RWPE2 (cell line): ENCODE data around the gene LAMA3.

Experiments used
- ATAC-seq: fragments of 200-7000 bp; cut with Tn5 transposase; 3 replicates; pipeline ENCODE4 v1.9.1; 2021; ENCODE audit warnings: low read depth
- DNase-seq: peaks from one replicate; pipeline ENCODE4 v3.0.0-alpha.2; 2020; ENCODE audit warnings: low spot score
- H3K27ac ChIP-seq: fragments of 450-650 bp; 2 replicates; pipeline ENCODE4 v1.5.1; 2017; ENCODE audit warnings: mild to moderate bottlenecking; ENCODE audit not compliant: poor library complexity, severe bottlenecking
- H3K27me3 ChIP-seq: fragments of 250-450 bp; sonication (Bioruptor Pico); 2 replicates; pipeline ENCODE4 v1.5.1; 2021; ENCODE audit warnings: mild to moderate bottlenecking, moderate library complexity; ENCODE audit not compliant: insufficient read depth, poor library complexity, severe bottlenecking
- H3K36me3 ChIP-seq: fragments of 250-450 bp; sonication (Bioruptor Pico); 2 replicates; pipeline ENCODE4 v1.5.1; 2020; ENCODE audit warnings: low read depth, mild to moderate bottlenecking, moderate library complexity
- H3K4me1 ChIP-seq: fragments of 250-450 bp; sonication (Bioruptor Pico); 2 replicates; pipeline ENCODE4 v1.5.1; 2021; ENCODE audit warnings: mild to moderate bottlenecking, moderate library complexity; ENCODE audit not compliant: insufficient read depth, poor library complexity, severe bottlenecking
- H3K4me3 ChIP-seq: fragments of 250-450 bp; sonication (Bioruptor Pico); 2 replicates; pipeline ENCODE4 v1.5.1; 2021; ENCODE audit warnings: mild to moderate bottlenecking, moderate library complexity; ENCODE audit not compliant: severe bottlenecking
- H3K9me3 ChIP-seq: fragments of 250-450 bp; sonication (Bioruptor Pico); 2 replicates; pipeline ENCODE4 v1.5.1; 2021; ENCODE audit warnings: mild to moderate bottlenecking, moderate library complexity; ENCODE audit not compliant: severe bottlenecking
- CTCF ChIP-seq: fragments of 450-650 bp; IDR thresholded peaks from one replicate; pipeline ENCODE4 v1.5.1; 2017; ENCODE audit warnings: mild to moderate bottlenecking, moderate library complexity; ENCODE audit not compliant: poor library complexity, severe bottlenecking

The LAMA3 gene

GRCh38 chr18:23971666-23972230 is 282.5 kb downstream of the LAMA3 start:
- Histone ChIP-seq H3K27me3 (peaks cover 7% of the 10 kb centered on the region), H3K36me3 (no peaks in the 10 kb centered on the region), H3K9me3 (no peaks in the 10 kb centered on the region), H3K27ac (no peak overlapping the region), H3K4me1 (no peaks in the 10 kb centered on the region), H3K4me3 (no peak overlapping the region)
- no peak for TF ChIP-seq CTCF
- DNase-seq (no peak), ATAC-seq (peak; percentile 42; the same call in 2 of the 3 replicates)

GRCh38 chr18:23972453-23972852 is 283.2 kb downstream of the LAMA3 start:
- peak; percentile 31; the same call in 1 of the 3 replicates for ATAC-seq

GRCh38 chr18:23977103-23977502 is 287.9 kb downstream of the LAMA3 start:
- Histone ChIP-seq H3K9me3 (no peaks in the 10 kb centered on the region), H3K4me1 (no peaks in the 10 kb centered on the region), H3K4me3 (no peak overlapping the region), H3K27me3 (peaks cover 7% of the 10 kb centered on the region), H3K36me3 (no peaks in the 10 kb centered on the region), H3K27ac (no peak overlapping the region)
- DNase-seq, result no peak
- no peak for TF ChIP-seq CTCF
- no peak for ATAC-seq

More at GRCh38 chr18:23972453-23972852, 283.2 kb downstream of the LAMA3 start:
- no peak for DNase-seq
- H3K4me3 ChIP-seq, result no peak overlapping the region
- no peaks in the 10 kb centered on the region for H3K4me1 ChIP-seq
- no peaks in the 10 kb centered on the region for H3K36me3 ChIP-seq
- no peak for TF ChIP-seq CTCF
- H3K27ac ChIP-seq, result no peak overlapping the region
- no peaks in the 10 kb centered on the region for H3K9me3 ChIP-seq
- peaks cover 7% of the 10 kb centered on the region for H3K27me3 ChIP-seq

GRCh38 chr18:23977719-23978483 is 288.6 kb downstream of the LAMA3 start:
- H3K9me3 ChIP-seq, result no peaks in the 10 kb centered on the region
- TF ChIP-seq CTCF, result no peak
- no peak for DNase-seq
- no peak overlapping the region for H3K4me3 ChIP-seq
- peaks cover 7% of the 10 kb centered on the region for H3K27me3 ChIP-seq
- no peak for ATAC-seq
- no peak overlapping the region for H3K27ac ChIP-seq
- H3K36me3 ChIP-seq, result no peaks in the 10 kb centered on the region
- no peaks in the 10 kb centered on the region for H3K4me1 ChIP-seq

GRCh38 chr18:23981369-23981980 is 292.2 kb downstream of the LAMA3 start:
- DNase-seq (no peak), ATAC-seq (no peak)
- H3K9me3 ChIP-seq, result no peaks in the 10 kb centered on the region
- TF ChIP-seq CTCF, result no peak
- no peaks in the 10 kb centered on the region for H3K36me3 ChIP-seq
- no peaks in the 10 kb centered on the region for H3K4me1 ChIP-seq
- no peak overlapping the region for H3K4me3 ChIP-seq
- H3K27ac ChIP-seq, result no peak overlapping the region
- peaks cover 2% of the 10 kb centered on the region for H3K27me3 ChIP-seq
